Endothelial cell (in vitro differentiated cells): ENCODE results near the gene CPED1. TPM values are rescaled to one million over a fixed set of nuclear protein-coding genes. Genes with fewer than 3 reads are reported as not detected.
"Not testable (repeated sequence)": the region's sequence is repeated elsewhere in the genome, so short reads cannot be mapped to it uniquely, and the experiment has no call there.

Source experiments
- DNase-seq: peaks from one replicate; pipeline ENCODE4 v3.0.0; 2021; ENCODE audit warnings: low spot score
- H3K27ac Mint-ChIP-seq: one replicate; pipeline ENCODE4 v1.8.0; 2021; ENCODE audit warnings: mixed read lengths, inconsistent platforms; ENCODE audit not compliant: unreplicated experiment
- H3K27me3 Mint-ChIP-seq: one replicate; pipeline ENCODE4 v1.8.0; 2021; ENCODE audit warnings: mild to moderate bottlenecking, moderate library complexity, mixed read lengths, inconsistent platforms; ENCODE audit not compliant: unreplicated experiment
- H3K36me3 Mint-ChIP-seq: one replicate; pipeline ENCODE4 v1.8.0; 2021; ENCODE audit warnings: mild to moderate bottlenecking, low read depth, mixed read lengths, inconsistent platforms; ENCODE audit not compliant: unreplicated experiment
- H3K4me1 Mint-ChIP-seq: one replicate; pipeline ENCODE4 v1.8.0; 2021; ENCODE audit warnings: mild to moderate bottlenecking, mixed read lengths, inconsistent platforms; ENCODE audit not compliant: unreplicated experiment
- H3K4me3 Mint-ChIP-seq: one replicate; pipeline ENCODE4 v1.8.0; 2021; ENCODE audit warnings: mild to moderate bottlenecking, mixed read lengths, inconsistent platforms; ENCODE audit not compliant: unreplicated experiment
- H3K9me3 Mint-ChIP-seq: one replicate; pipeline ENCODE4 v1.8.0; 2021; ENCODE audit warnings: mixed read lengths, inconsistent platforms; ENCODE audit not compliant: unreplicated experiment
- total RNA-seq: library from RNA; stranded (reverse); fragmentation: NEBNext Ultra II Directional; extraction: Animal tissue kit (Norgen Biotek cat#: 25700); gene quantifications from one replicate; pipeline ENCODE4 v1.2.1, GENCODE V29; 2021; ENCODE audit not compliant: unreplicated experiment
- TF ChIP-seq, protein P1 (sequence below): fragments of 200-600 bp; sonication (generic); IDR thresholded peaks from one replicate; pipeline ENCODE4 v1.5.0; 2021; ENCODE audit warnings: antibody characterized with exemption; ENCODE audit not compliant: unreplicated experiment

CPED1 gene
- total RNA-seq, 1 donor from 2014 or later, result 1.8 TPM

DNA sequence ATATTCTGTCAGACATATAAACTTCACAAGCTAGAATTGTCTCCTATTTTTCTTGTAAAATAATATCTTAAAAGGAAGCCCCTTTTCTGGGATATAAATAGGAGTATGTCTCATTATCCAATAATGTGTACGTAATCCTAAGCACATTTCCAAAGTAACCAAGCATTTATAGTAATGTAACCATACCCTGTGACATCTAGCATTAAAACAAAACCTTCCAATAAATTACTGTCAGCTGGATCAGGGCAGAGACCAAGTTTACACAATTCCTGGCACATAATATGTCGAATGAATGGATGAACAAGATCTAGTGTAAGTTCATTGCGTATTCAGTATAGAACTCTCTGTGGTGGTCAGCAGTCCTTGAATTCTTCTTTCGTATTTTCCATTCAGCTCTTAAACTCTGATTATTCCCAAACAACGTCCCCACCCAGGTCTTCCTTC, 14.3 kb downstream of the CPED1 start:
- no peaks in the 10 kb centered on the region for H3K36me3 Mint-ChIP-seq
- TF ChIP-seq, protein P1, sequence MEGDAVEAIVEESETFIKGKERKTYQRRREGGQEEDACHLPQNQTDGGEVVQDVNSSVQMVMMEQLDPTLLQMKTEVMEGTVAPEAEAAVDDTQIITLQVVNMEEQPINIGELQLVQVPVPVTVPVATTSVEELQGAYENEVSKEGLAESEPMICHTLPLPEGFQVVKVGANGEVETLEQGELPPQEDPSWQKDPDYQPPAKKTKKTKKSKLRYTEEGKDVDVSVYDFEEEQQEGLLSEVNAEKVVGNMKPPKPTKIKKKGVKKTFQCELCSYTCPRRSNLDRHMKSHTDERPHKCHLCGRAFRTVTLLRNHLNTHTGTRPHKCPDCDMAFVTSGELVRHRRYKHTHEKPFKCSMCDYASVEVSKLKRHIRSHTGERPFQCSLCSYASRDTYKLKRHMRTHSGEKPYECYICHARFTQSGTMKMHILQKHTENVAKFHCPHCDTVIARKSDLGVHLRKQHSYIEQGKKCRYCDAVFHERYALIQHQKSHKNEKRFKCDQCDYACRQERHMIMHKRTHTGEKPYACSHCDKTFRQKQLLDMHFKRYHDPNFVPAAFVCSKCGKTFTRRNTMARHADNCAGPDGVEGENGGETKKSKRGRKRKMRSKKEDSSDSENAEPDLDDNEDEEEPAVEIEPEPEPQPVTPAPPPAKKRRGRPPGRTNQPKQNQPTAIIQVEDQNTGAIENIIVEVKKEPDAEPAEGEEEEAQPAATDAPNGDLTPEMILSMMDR, result no peak
- peaks cover 36% of the 10 kb centered on the region for H3K4me1 Mint-ChIP-seq
- DNase-seq, result no peak
- no peak overlapping the region for H3K27ac Mint-ChIP-seq
- no peak overlapping the region for H3K4me3 Mint-ChIP-seq
- H3K9me3 Mint-ChIP-seq, result no peaks in the 10 kb centered on the region
- no peaks in the 10 kb centered on the region for H3K27me3 Mint-ChIP-seq

DNA sequence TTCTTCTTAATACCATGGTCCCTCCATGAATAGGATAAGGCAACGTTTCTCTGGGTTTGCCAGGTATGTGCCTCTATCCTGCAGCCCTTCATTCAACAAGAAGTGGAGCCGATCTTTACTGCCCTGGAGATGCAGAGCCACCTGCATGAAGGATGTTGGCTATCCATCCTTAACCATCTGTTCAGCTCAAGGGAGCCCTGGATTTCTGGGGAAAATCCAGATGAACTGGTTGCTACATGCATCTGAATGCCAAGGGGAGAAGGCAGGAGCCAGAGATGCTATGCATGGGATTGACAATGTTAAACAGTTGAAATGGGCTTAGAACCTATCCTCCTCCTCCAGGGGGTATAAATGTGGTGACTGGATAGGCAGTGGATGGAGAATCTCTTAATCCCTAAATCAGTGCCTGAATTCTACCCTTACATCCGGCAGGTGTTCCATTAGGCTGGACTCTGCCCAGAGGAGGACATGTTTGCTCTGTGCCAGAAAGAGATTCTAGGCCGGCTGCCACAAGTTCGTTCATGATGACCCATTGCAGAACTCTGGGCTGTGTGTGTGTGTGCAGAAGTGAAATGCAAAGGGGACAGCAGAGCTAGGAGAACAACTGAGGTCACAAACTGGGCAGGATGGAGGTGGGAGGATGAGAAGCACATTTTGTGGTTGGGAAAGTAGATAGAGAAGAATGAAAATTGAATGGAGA, 15.6 kb downstream of the CPED1 start:
- no peak overlapping the region for H3K27ac Mint-ChIP-seq
- no peaks in the 10 kb centered on the region for H3K27me3 Mint-ChIP-seq
- TF ChIP-seq, protein P1, result no peak
- no peaks in the 10 kb centered on the region for H3K9me3 Mint-ChIP-seq
- no peak for DNase-seq
- peaks cover 45% of the 10 kb centered on the region for H3K4me1 Mint-ChIP-seq
- H3K4me3 Mint-ChIP-seq, result no peak overlapping the region
- H3K36me3 Mint-ChIP-seq, result no peaks in the 10 kb centered on the region

DNA sequence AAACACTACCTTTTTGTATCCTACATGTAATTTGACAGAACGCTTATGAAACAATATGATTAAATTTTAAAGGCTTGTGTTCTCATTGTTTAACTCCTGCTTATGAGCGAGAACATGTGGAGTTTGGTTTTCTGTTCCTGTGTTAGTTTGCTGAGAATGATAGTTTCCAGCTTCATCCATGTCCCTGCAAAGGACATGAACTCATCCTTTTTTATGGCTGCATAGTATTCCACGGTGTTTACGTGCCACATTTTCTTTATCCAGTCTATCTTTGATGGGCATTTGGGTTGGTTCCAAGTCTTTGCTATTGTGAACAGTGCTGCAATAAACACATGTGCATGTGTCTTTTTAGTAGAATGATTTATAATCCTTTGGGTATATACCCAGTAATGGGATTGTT, 16.5 kb downstream of the CPED1 start:
- H3K27me3 Mint-ChIP-seq, H3K36me3 Mint-ChIP-seq, H3K27ac Mint-ChIP-seq, H3K9me3 Mint-ChIP-seq, H3K4me3 Mint-ChIP-seq, DNase-seq: not testable (repeated sequence)
- H3K4me1 Mint-ChIP-seq, result peaks cover 43% of the 10 kb centered on the region

DNA sequence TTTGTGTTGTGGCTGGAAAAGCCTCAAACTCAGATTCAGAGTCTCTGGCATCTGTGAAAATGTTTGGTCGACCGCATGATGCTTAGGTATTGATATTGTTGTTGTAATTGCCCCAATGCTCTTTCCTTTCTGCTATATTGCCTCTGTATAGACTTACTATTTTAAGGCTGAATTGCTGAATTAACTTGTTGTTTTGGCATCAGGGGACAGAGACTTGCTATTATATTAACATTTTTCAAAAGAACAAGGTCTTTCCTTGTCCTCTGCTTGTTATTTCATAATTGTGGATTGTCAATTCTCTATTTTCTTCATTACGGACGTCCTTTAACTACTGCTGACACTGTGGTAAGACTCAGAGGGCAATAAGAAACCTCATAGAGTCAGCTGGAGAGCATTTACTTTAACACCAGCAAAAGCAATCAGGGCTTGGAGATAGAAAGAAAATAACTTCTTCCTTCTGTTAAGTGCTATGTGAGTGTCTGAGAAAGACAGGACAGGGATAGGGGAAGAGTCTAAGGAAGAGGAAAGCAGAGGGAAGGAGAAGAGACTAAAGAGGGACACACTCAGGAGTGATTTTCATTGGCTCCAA, 17.6 kb downstream of the CPED1 start:
- peak overlapping the region; percentile 96 for H3K27ac Mint-ChIP-seq
- no peaks in the 10 kb centered on the region for H3K27me3 Mint-ChIP-seq
- no peak overlapping the region for H3K4me3 Mint-ChIP-seq

DNA sequence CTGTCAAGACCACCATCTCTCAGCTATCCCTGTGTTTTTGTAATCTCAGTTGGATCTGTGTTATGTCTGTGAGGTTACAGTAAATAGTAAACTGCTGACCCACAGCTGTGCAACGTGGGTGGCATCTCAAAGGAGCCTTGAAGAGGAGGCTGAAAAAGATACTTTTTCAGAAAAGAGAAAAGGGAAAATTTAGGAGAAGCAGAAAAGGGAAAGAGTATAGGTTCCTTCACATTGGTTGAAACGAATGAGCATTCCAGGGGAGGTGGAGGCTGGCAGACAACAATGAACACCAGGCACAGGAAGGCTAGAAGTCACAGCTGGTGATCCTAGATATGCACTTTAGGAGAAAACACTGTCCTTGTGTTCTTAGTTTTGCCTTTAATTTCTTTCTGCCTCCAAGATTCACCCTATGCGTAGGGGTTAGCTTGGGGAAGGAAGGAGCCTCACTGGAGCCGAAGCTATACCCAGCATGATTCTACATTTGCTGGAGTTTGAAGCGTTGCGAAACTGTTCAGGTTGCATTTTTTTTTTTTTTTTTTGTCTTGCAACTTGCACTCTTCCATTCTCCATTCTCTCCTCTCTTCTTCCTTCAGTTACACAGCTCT, 18.3 kb downstream of the CPED1 start:
- no peak overlapping the region for H3K4me3 Mint-ChIP-seq
- TF ChIP-seq, protein P1, result no peak
- H3K9me3 Mint-ChIP-seq, result no peaks in the 10 kb centered on the region
- H3K27ac Mint-ChIP-seq, result peak overlapping the region; percentile 96
- no peaks in the 10 kb centered on the region for H3K27me3 Mint-ChIP-seq
- H3K36me3 Mint-ChIP-seq, result no peaks in the 10 kb centered on the region
- peaks cover 42% of the 10 kb centered on the region for H3K4me1 Mint-ChIP-seq
- DNase-seq, result peak; percentile 20

More for the DNA sequence above, 17.6 kb downstream of the CPED1 start:
- H3K9me3 Mint-ChIP-seq, result no peaks in the 10 kb centered on the region
- H3K4me1 Mint-ChIP-seq, result peaks cover 42% of the 10 kb centered on the region
- no peaks in the 10 kb centered on the region for H3K36me3 Mint-ChIP-seq
- TF ChIP-seq, protein P1, result no peak
- DNase-seq, result no peak
